ENCODE results near the gene SAMD14. TPM values are rescaled to one million over a fixed set of nuclear protein-coding genes. Genes with fewer than 3 reads are reported as not detected.
A peak's percentile ranks its signal among the peaks of the same experiment; 100 is the strongest.

SAMD14 gene
- total RNA-seq, 2 donors from 2014 or later: 1.6 to 2.1 TPM

GRCh38 chr17:50123649-50124349, 6.2 kb downstream of the SAMD14 start:
- intact Hi-C loops (cut with DNase I): no loop called here
- peak in 1 of 2 donors; percentile 28 for ATAC-seq
- no peak for DNase-seq

GRCh38 chr17:50122945-50123344, 7.0 kb downstream of the SAMD14 start:
- ATAC-seq (no peak), DNase-seq (no peak)
- intact Hi-C loops (cut with DNase I): no loop called here

- no peak for DNase-seq
- intact Hi-C loops (cut with DNase I): no loop called here
- ATAC-seq: no peak
These were observed 9.3 kb downstream of the SAMD14 start for GRCh38 chr17:50120475-50121253.

- no peak for ATAC-seq
- intact Hi-C loops (cut with DNase I): loop anchor here (10.0 kb wide), 2 partner anchors 46 to 56 kb away; partner anchors contain the start of gene SGCA (in 1 of the 2)
- no peak for DNase-seq
These were observed 11.1 kb downstream of the SAMD14 start for GRCh38 chr17:50118828-50119218.

GRCh38 chr17:50118076-50118827, 11.7 kb downstream of the SAMD14 start:
- no peak for DNase-seq
- ATAC-seq: peak in 1 of 2 donors; percentile 1
- intact Hi-C loops (cut with DNase I): loop anchor here (10.0 kb wide), 2 partner anchors 47 to 57 kb away; partner anchors contain the start of gene SGCA (in 1 of the 2)

GRCh38 chr17:50117202-50118051, 12.5 kb downstream of the SAMD14 start:
- ATAC-seq: peak; percentile 58 to 72
- peak; percentile 69 for DNase-seq
- intact Hi-C loops (cut with DNase I): loop anchor here (10.0 kb wide), 2 partner anchors 47 to 57 kb away; partner anchors contain the start of gene SGCA (in 1 of the 2)

GRCh38 chr17:50115756-50116155, 14.2 kb downstream of the SAMD14 start:
- ATAC-seq: no peak
- intact Hi-C loops (cut with DNase I): loop anchor here (10.0 kb wide), 2 partner anchors 49 to 59 kb away; partner anchors contain the start of gene SGCA (in 1 of the 2)

GRCh38 chr17:50114849-50115357, 15.1 kb downstream of the SAMD14 start:
- intact Hi-C loops (cut with DNase I): loop anchor here (10.0 kb wide), 2 partner anchors 50 to 60 kb away; partner anchors contain the start of gene SGCA (in 1 of the 2)
- DNase-seq (no peak), ATAC-seq (no peak)

More at GRCh38 chr17:50115756-50116155, 14.2 kb downstream of the SAMD14 start:
- no peak for DNase-seq

- no peak for ATAC-seq
- intact Hi-C loops (cut with DNase I): loop anchor here (10.0 kb wide), 2 partner anchors 50 to 60 kb away; partner anchors contain the start of gene SGCA (in 1 of the 2)
These were observed 15.6 kb downstream of the SAMD14 start for GRCh38 chr17:50114401-50114800.

GRCh38 chr17:50113624-50114320, 16.2 kb downstream of the SAMD14 start:
- DNase-seq (no peak), ATAC-seq (no peak)
- intact Hi-C loops (cut with DNase I): loop anchor here (10.0 kb wide), 2 partner anchors 51 to 61 kb away; partner anchors contain the start of gene SGCA (in 1 of the 2)

More at GRCh38 chr17:50114401-50114800, 15.6 kb downstream of the SAMD14 start:
- DNase-seq: no peak

GRCh38 chr17:50112694-50113093, 17.3 kb downstream of the SAMD14 start:
- peak; percentile 9 to 25 for ATAC-seq

GRCh38 chr17:50111673-50112655, 18.0 kb downstream of the SAMD14 start:
- DNase-seq: peak; percentile 76
- peak; percentile 75 to 80 for ATAC-seq
- intact Hi-C loops (cut with DNase I): loop anchor here (10.0 kb wide), 2 partner anchors 53 to 63 kb away; partner anchors contain the start of gene SGCA (in 1 of the 2)

More at GRCh38 chr17:50112694-50113093, 17.3 kb downstream of the SAMD14 start:
- no peak for DNase-seq
- intact Hi-C loops (cut with DNase I): loop anchor here (10.0 kb wide), 2 partner anchors 52 to 62 kb away; partner anchors contain the start of gene SGCA (in 1 of the 2)

GRCh38 chr17:50110591-50111349, 19.2 kb downstream of the SAMD14 start:
- intact Hi-C loops (cut with DNase I): loop anchor here (10.0 kb wide), 2 partner anchors 54 to 64 kb away; partner anchors contain the start of gene SGCA (in 1 of the 2)
- peak; percentile 25 to 65 for ATAC-seq
- peak; percentile 83 for DNase-seq

- no peak for DNase-seq
- no peak for ATAC-seq
- intact Hi-C loops (cut with DNase I): loop anchor here (10.0 kb wide), 2 partner anchors 55 to 65 kb away; partner anchors contain the start of gene SGCA (in 1 of the 2)
These were observed 20.2 kb downstream of the SAMD14 start for GRCh38 chr17:50109785-50110184.

- no peak for DNase-seq
- intact Hi-C loops (cut with DNase I): no loop called here
- no peak for ATAC-seq
These were observed 20.8 kb downstream of the SAMD14 start for GRCh38 chr17:50109207-50109606.

Data from left cardiac atrium (tissue), 4 donors.